ENCODE results near the gene CEP68. TPM values are rescaled to one million over a fixed set of nuclear protein-coding genes. Genes with fewer than 3 reads are reported as not detected.

The CEP68 gene
- polyA plus RNA-seq, 1 of the 3 experiments (the other 2 are of a cell fraction), result 6.2 TPM

DNA sequence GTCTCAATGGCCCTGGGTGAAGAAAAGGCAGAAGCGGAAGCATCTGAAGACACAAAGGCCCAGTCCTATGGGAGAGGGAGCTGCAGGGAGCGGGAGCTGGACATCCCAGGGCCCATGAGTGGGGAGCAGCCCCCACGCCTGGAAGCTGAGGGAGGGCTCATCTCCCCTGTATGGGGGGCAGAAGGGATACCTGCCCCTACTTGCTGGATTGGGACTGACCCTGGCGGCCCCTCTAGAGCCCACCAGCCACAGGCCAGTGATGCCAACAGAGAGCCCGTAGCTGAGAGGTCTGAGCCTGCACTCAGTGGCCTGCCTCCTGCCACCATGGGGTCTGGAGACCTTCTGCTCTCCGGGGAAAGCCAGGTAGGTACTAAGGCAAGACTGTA lies 13.2 kb downstream of the CEP68 start:
- no peaks in the 10 kb centered on the region for H3K9me3 ChIP-seq
- POLR2A ChIA-PET, result no interaction called here
- no peak for TF ChIP-seq MEF2A (IDR thresholded peaks at IDR 0.05; ENCODE audit: borderline replicate concordance, low read depth)
- TF ChIP-seq FOSL2 (IDR thresholded peaks at IDR 0.05; ENCODE audit: borderline replicate concordance, low read depth), result no peak
- TF ChIP-seq EZH2phosphoT487 (IDR thresholded peaks at IDR 0.05; ENCODE audit: borderline replicate concordance, low read depth), result no peak
- TF ChIP-seq RAD21 (IDR thresholded peaks at IDR 0.05; ENCODE audit: low read length), result no peak
- TF ChIP-seq FOXJ3 (CRISPR knock-in tag; IDR thresholded peaks at IDR 0.05), result no peak
- TF ChIP-seq TAF1 (IDR thresholded peaks at IDR 0.05; ENCODE audit: borderline replicate concordance, low read depth, low read length), result no peak
- TF ChIP-seq, protein P1, sequence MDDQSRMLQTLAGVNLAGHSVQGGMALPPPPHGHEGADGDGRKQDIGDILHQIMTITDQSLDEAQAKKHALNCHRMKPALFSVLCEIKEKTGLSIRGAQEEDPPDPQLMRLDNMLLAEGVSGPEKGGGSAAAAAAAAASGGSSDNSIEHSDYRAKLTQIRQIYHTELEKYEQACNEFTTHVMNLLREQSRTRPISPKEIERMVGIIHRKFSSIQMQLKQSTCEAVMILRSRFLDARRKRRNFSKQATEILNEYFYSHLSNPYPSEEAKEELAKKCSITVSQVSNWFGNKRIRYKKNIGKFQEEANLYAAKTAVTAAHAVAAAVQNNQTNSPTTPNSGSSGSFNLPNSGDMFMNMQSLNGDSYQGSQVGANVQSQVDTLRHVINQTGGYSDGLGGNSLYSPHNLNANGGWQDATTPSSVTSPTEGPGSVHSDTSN (IDR thresholded peaks at IDR 0.05), result no peak
- TF ChIP-seq SIN3A (IDR thresholded peaks at IDR 0.05; ENCODE audit: borderline replicate concordance, low read depth, low read length), result no peak
- no peak for TF ChIP-seq CHD2 (IDR thresholded peaks at IDR 0.05; ENCODE audit: low read length, partially characterized antibody)
- TF ChIP-seq JUND (IDR thresholded peaks at IDR 0.05), result no peak
- TF ChIP-seq MXI1 (IDR thresholded peaks at IDR 0.05; ENCODE audit: low read depth, low read length), result no peak
- TF ChIP-seq, protein P2, sequence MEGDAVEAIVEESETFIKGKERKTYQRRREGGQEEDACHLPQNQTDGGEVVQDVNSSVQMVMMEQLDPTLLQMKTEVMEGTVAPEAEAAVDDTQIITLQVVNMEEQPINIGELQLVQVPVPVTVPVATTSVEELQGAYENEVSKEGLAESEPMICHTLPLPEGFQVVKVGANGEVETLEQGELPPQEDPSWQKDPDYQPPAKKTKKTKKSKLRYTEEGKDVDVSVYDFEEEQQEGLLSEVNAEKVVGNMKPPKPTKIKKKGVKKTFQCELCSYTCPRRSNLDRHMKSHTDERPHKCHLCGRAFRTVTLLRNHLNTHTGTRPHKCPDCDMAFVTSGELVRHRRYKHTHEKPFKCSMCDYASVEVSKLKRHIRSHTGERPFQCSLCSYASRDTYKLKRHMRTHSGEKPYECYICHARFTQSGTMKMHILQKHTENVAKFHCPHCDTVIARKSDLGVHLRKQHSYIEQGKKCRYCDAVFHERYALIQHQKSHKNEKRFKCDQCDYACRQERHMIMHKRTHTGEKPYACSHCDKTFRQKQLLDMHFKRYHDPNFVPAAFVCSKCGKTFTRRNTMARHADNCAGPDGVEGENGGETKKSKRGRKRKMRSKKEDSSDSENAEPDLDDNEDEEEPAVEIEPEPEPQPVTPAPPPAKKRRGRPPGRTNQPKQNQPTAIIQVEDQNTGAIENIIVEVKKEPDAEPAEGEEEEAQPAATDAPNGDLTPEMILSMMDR (IDR thresholded peaks at IDR 0.05), result no peak
- no peak for TF ChIP-seq FOXM1 (IDR thresholded peaks at IDR 0.05; ENCODE audit: low read depth)
- TF ChIP-seq TEAD4 (IDR thresholded peaks at IDR 0.05; ENCODE audit: borderline replicate concordance, insufficient read depth), result no peak
- no peak for TF ChIP-seq EP300 (IDR thresholded peaks at IDR 0.05; ENCODE audit: borderline replicate concordance in 1 of 2, low read depth in 1 of 2, low read length in 1 of 2)
- TF ChIP-seq USF1 (IDR thresholded peaks at IDR 0.05; ENCODE audit: borderline replicate concordance, low read depth), result no peak
- TF ChIP-seq, protein P3, sequence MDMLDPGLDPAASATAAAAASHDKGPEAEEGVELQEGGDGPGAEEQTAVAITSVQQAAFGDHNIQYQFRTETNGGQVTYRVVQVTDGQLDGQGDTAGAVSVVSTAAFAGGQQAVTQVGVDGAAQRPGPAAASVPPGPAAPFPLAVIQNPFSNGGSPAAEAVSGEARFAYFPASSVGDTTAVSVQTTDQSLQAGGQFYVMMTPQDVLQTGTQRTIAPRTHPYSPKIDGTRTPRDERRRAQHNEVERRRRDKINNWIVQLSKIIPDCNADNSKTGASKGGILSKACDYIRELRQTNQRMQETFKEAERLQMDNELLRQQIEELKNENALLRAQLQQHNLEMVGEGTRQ (IDR thresholded peaks at IDR 0.05; ENCODE audit: borderline replicate concordance, low read depth, low read length), result no peak
- no peak for TF ChIP-seq NFIC (IDR thresholded peaks at IDR 0.05; ENCODE audit: borderline replicate concordance)
- whole genome bisulfite sequencing (ENCODE audit: low lambda C conversion rate), result 100% methylated on average over 1 of the region's 6 CpGs
- CTCF ChIA-PET, result interaction anchor here (2.0 kb wide), 1 partner anchor 100 kb away, joined by 6 read pairs; no protein-coding TSS in a partner anchor
- no peaks in the 10 kb centered on the region for H3K9me2 ChIP-seq
- H3K79me2 ChIP-seq (ENCODE audit: insufficient read depth), result peaks cover 44% of the 10 kb centered on the region
- H3K4me3 ChIP-seq (ENCODE audit: low read depth in 2 of 2, low read length in 1 of 2), result no peak overlapping the region
- H3F3A ChIP-seq (replicated peaks; ENCODE audit: insufficient read depth), result peaks cover 31% of the 10 kb centered on the region
- no peak overlapping the region for H3K9ac ChIP-seq
- H4K20me1 ChIP-seq (ENCODE audit: insufficient read depth), result peaks cover 21% of the 10 kb centered on the region
- DNase-seq, result no peak
- H3K27ac ChIP-seq (ENCODE audit: low read depth in 2 of 2, low read length in 1 of 2), result peak overlapping the region; percentile 63 to 72
- H3K27me3 ChIP-seq (ENCODE audit: insufficient read depth), result no peaks in the 10 kb centered on the region
- peak overlapping the region; percentile 47; the same call in 1 of the 2 replicates for H3K4me2 ChIP-seq
- H3K4me1 ChIP-seq (ENCODE audit: control insufficient read depth in 1 of 2, insufficient read depth in 2 of 2, low read depth in 1 of 2, low read length in 1 of 2), result peaks cover 33 to 46% of the 10 kb centered on the region in 2 experiments; a peak in 3 of 4 replicates
- peaks cover 36 to 42% of the 10 kb centered on the region in 2 experiments for H3K36me3 ChIP-seq (replicated peaks in 1 of 2; ENCODE audit: control insufficient read depth in 1 of 2, insufficient read depth in 2 of 2, low read length in 1 of 2)
- no peak overlapping the region for H2AFZ ChIP-seq (ENCODE audit: low read depth)
